Activated naive CD4-positive, alpha-beta T cell treated with anti-CD3 and anti-CD28 coated beads, Interleukin-2, amount 50 U/mL, for 72 hours (primary cell): ENCODE measurements around the gene SETD4. TPM values are rescaled to one million over a fixed set of nuclear protein-coding genes. Genes with fewer than 3 reads are reported as not detected.

Source experiments
- ATAC-seq, 2 donors: fragments of 150-1000 bp; cut with Tn5 transposase; 2 replicates each; pipeline ENCODE4 v1.10.0; 2021; ENCODE audit warnings: mild to moderate bottlenecking in 2 of 2, moderate library complexity in 2 of 2
- DNase-seq, 2 donors: peaks; one replicate each; pipeline ENCODE4 v3.0.0; 2021 to 2022; ENCODE audit warnings: low spot score in 2 of 2
- H3K27ac Mint-ChIP-seq, 2 donors: one replicate each; pipeline ENCODE4 v1.8.0; 2022; ENCODE audit warnings: mild to moderate bottlenecking in 2 of 2, mixed read lengths in 2 of 2
- H3K36me3 Mint-ChIP-seq, 2 donors: one replicate each; pipeline ENCODE4 v1.8.0; 2022; ENCODE audit warnings: mixed read lengths in 2 of 2
- H3K9me3 Mint-ChIP-seq, 2 donors: one replicate each; pipeline ENCODE4 v1.8.0; 2022; ENCODE audit warnings: mixed read lengths in 2 of 2
- total RNA-seq, 2 donors: library from RNA; stranded (reverse); gene quantifications; one replicate each; pipeline ENCODE4 v1.2.3, GENCODE V29; 2022

The SETD4 gene
- total RNA-seq, 2 donors from 2014 or later = 16.7 to 21.5 TPM

DNA sequence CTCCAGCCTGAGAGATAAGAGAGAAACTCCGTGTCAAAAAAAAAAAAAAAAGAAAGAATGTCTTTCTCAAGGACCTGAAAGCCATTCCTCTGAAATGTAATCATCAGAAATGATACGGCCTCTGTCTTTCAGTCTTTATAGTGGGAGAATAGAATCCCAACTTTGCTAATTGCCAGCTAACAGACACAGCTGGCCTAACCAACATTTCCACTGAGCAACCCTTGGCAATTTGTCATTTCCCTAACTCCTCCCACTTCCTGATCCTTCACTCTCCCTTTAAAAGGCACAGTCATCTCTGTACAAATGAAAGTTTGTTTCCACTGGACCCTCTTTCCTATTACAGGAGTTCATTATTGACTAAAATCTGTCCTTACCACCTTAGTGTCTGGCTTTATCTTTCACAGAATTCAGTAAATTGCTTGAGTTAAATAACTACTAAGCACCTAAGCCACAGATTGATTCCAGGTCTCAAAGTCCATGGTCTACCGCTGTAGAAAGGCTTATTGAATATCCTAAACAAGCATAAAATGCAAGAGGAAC is 5.2 kb upstream of the SETD4 start:
- H3K27ac Mint-ChIP-seq = peak overlapping the region; percentile 9 to 23
- DNase-seq = peak in 1 of 2 donors; percentile 13
- H3K36me3 Mint-ChIP-seq = peaks cover 18 to 20% of the 10 kb centered on the region in 2 donors
- peak; percentile 53 to 79 for ATAC-seq
- H3K9me3 Mint-ChIP-seq = peaks cover 4 to 6% of the 10 kb centered on the region in 2 donors

DNA sequence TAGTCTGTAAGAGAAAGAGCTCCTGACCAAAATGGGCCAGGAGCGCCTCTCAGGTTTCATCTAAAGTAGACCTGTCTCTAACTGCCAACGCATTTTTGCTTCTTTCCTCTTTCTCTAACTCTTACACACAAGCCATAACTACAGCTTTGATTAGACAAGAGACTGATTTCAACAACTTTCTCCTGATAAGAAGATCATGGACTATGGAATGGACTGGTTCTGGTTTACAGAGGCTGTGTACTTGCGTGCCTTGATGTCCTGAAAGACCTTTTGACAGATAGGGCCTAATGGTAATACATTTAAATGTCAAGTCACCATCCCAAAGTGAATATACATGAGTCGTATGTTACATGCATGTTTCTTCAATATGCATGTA is 3.7 kb upstream of the SETD4 start:
- Mint-ChIP-seq H3K9me3 (peaks cover 3 to 4% of the 10 kb centered on the region in 2 donors), H3K36me3 (peaks cover 4 to 5% of the 10 kb centered on the region in 2 donors), H3K27ac (no peak overlapping the region)
- no peak for ATAC-seq
- DNase-seq = no peak

DNA sequence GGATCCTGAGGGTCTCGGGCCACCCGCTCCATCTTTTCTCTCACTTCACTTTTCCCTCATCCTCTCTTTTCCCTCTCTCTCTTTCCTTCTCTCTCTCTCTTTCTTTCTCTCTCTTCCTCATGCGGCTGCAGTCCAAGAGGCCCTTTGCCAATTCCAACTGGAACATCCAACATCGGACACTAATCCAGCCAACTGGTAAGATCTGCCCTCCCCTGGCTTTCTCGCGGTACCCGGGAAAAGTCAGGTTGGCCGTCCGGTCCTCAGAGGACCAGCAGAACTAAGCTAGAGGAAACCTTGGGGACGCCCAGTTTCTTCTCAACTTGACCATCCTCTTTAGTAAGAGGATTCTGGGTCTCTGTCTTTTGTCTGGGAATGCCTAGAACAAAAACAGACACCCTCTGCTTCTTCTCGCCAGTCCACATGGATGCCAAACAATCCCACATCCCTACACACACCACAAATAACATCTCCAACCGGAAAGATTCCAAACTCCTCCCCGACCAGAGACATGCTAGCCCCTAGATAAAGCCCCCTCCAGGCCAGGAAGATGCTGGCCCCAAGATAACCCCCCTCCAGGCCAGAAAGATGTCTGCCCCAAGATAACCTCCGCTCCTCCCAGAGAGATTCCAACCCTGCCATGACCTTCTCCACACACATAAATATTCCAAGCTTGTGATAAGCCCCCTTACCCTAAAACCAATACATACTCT is 3.2 kb upstream of the SETD4 start:
- Mint-ChIP-seq H3K9me3 (no peaks in the 10 kb centered on the region), H3K27ac (no peak overlapping the region), H3K36me3 (peaks cover 0 to 4% of the 10 kb centered on the region in 2 donors)
- no peak for DNase-seq
- no peak for ATAC-seq

DNA sequence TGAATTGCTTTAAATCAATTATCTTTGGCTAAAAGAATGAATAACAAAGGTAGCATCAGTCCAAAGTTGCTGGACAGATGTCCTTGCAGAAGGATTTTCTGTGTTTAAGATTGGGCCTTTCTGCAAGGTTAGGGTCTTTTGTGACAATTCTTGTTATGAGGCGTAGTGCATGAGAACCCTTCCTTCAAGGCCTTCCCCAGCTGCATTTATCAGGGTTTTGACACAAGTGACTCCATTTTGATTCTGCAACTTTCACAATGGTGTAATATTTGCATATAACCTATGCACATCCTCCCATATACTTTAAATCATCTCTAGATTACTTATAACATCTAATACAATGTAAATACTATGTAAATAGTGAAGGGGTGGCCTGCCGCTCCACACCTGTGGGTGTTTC is 1.1 kb upstream of the SETD4 start:
- no peak for ATAC-seq
- Mint-ChIP-seq H3K36me3 (peaks cover 9 to 22% of the 10 kb centered on the region in 2 donors), H3K9me3 (no peaks in the 10 kb centered on the region), H3K27ac (no peak overlapping the region)
- no peak for DNase-seq

DNA sequence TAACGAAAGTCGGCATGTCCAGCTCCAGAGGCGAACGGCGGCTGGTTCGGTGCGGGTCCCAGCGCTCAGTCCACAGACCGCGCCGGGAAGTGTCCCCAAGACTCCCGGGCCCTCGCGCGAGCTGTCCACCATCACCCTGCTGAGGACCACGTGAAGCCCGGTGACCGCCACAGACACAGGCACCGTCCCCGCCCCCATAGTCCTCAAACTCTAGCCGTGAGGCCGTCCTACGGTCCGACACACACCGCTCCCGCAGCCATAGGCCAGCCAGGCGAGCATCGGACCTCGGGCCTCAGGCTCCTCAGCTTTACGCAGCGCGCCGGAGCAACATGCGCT is 535 bp downstream of the SETD4 start:
- peak overlapping the region; percentile 96 to 99 for H3K27ac Mint-ChIP-seq
- H3K36me3 Mint-ChIP-seq = peaks cover 9 to 34% of the 10 kb centered on the region in 2 donors
- ATAC-seq (peak; percentile 41 to 47), DNase-seq (peak in 1 of 2 donors; percentile 60)
- no peaks in the 10 kb centered on the region for H3K9me3 Mint-ChIP-seq

DNA sequence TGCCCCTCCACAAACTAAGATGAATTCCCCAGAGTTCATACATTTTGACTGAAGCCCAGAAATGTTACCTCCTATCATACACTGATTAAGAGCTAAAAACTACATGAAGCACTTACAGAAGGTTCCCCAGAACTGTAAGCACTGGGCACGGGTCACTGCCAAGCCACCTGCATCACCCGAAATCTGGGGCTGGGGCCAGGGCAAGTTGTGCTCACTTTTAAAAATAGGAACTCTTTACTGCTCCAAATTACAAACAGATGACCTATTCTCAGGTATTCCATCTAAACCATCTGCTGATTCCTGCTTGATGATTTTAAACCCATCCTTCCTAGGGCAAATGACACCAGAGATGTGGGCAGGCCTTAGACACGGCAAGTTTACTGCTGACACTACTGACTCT is 4.8 kb downstream of the SETD4 start:
- Mint-ChIP-seq H3K27ac (no peak overlapping the region), H3K36me3 (peaks cover 18 to 47% of the 10 kb centered on the region in 2 donors), H3K9me3 (no peaks in the 10 kb centered on the region)
- ATAC-seq = no peak
- no peak for DNase-seq

DNA sequence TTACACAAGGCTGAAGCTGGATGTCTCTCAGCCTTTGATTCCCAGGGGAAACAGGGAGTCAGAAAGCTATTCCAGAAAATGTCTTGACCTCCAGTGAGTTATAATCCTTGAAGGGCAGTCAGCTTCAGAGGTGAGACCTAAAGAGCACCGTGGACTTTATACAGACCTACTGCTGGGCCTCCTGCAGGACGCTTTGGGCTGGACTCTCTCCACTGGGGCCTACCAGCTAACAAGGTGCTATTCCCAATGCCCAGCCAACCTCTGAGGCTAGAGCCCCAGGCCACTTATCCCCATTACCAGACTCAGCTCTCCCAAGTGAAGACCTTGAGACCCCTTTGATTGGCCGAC is 6.6 kb downstream of the SETD4 start:
- ATAC-seq (peak; percentile 40 to 62), DNase-seq (no peak)
- H3K27ac Mint-ChIP-seq = peak overlapping the region; percentile 39 to 70
- peaks cover 29 to 63% of the 10 kb centered on the region in 2 donors for H3K36me3 Mint-ChIP-seq
- no peaks in the 10 kb centered on the region for H3K9me3 Mint-ChIP-seq

DNA sequence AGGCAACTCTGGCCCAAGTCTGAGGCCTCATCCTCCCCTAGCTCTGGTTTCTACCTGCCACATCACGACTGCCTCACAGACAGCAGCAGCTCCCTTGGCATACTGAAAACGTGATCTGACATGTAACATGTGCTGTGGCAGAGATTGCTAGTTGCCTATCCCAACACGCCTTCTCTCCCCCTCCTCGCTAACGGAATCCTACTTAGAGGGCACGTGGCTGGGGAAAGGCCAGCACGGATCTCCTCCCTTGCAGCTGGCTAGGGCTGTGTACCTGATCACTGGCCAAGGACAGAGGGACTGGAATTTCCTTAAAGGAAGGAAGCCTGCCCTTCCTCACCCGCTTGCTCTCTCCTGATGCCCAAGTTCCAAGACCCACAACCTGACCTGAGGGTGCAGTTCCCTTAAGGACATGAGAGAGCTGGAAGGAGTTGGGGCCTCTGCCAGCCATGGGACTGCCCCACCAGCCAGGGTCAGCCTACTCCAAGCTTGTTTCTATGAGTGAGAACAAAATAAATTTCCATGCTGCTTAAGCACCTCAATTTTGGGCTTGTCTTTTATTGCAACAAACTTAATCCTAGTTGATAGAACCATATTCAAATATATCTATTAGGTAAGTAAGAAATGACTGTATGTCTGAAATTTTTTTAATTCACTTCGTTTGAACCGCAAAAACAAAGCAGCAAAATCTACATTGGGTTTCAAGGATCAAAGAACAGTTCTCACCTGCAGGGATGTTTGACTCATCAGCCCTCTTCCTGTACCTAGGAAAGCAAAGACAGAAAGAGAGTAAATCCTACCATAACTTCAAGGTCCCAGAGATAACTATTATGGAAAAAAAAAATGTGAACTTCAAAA is 7.2 kb downstream of the SETD4 start:
- ATAC-seq = peak; percentile 73 to 85
- DNase-seq = no peak

DNA sequence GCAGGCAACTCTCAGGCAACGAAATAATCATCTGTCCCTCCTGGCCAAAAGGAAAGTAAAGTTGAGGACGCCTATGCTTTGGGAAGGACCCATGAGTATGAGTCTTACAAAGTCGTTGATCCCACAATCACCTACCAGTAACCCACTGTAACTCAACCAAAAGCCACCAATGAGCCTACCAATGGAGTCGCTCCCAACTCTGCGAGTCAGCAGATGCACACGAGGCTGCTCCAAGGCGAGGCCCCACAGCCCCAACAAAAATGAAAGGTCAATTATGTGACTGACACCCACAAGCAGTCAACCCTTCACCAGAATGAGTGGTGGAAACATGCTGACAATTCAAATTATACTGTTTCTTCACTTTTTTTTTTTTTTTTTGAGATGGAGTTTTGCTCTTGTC is 12.0 kb downstream of the SETD4 start:
- peak; percentile 37 to 39 for ATAC-seq
- H3K36me3 Mint-ChIP-seq = peaks cover 27 to 36% of the 10 kb centered on the region in 2 donors
- H3K27ac Mint-ChIP-seq = no peak overlapping the region
- no peak for DNase-seq
- no peaks in the 10 kb centered on the region for H3K9me3 Mint-ChIP-seq

More for the DNA sequence above, 7.2 kb downstream of the SETD4 start:
- peaks cover 26 to 58% of the 10 kb centered on the region in 2 donors for H3K36me3 Mint-ChIP-seq
- peak overlapping the region; percentile 39 to 70 for H3K27ac Mint-ChIP-seq
- no peaks in the 10 kb centered on the region for H3K9me3 Mint-ChIP-seq

DNA sequence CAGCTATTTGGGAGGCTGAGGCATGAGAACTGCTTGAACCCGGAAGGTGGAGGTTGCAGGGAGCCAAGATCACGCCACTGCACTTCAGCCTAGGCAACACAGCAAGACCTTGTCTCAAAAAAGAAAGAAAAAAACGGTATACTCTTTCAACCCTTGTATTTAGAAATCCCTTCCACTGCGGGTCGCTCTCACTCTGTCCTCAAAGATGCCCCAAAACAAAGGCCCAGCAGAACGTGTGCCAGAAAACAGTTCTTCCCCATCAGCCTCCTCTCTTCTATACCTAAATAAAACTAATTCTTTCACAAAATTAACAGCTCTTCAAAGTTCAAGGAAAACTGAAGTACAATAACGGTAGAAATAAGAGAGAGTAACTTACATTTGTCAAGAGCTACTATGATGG is 13.2 kb downstream of the SETD4 start:
- no peak overlapping the region for H3K27ac Mint-ChIP-seq

DNA sequence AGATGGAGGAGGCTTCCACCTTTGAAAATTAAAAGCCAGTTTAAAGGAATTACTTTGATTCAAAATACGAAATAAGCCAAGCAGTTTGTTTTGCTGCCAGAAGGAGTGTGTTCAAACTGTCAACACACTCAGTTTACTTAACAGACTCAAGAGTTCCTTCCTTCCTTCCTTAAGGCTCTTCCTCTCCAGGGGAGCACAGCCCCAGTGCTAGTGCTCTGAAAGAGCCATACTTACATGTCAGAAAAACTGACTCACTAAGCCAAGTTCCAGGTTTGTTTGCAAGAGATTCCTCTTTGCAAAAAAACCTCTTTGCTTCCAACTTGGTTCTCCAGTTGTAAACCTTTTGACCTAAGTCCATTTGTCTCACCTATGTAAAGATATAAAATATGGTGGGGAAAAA is 14.3 kb downstream of the SETD4 start:
- H3K27ac Mint-ChIP-seq = peak overlapping the region in 1 of 2 donors; percentile 72
- ATAC-seq = no peak
- DNase-seq = no peak
- no peaks in the 10 kb centered on the region for H3K9me3 Mint-ChIP-seq
- peaks cover 22 to 30% of the 10 kb centered on the region in 2 donors for H3K36me3 Mint-ChIP-seq

More for the DNA sequence above, 13.2 kb downstream of the SETD4 start:
- no peak for ATAC-seq
- peaks cover 27 to 36% of the 10 kb centered on the region in 2 donors for H3K36me3 Mint-ChIP-seq
- no peak for DNase-seq
- H3K9me3 Mint-ChIP-seq = no peaks in the 10 kb centered on the region

DNA sequence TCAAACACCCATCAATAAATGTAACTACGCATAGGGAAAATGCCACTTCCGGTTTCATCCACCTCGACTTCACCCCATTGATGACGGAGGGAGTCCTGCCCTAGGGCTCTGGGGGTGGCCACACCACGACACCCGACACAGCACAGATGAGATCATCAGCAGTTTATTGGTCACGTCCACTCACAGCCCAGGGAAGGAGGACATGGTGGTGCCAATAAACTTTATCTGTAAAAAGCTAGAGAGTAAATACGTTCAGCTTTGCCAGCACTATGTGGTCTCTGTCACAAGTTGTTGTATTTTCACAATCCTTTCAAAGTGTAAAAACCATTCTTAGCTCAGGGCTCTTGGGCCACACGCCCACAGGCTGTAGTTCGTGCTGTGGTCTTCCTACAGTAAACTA is 16.3 kb downstream of the SETD4 start:
- no peak overlapping the region for H3K27ac Mint-ChIP-seq
- no peak for ATAC-seq
- H3K36me3 Mint-ChIP-seq = peaks cover 6 to 11% of the 10 kb centered on the region in 2 donors

DNA sequence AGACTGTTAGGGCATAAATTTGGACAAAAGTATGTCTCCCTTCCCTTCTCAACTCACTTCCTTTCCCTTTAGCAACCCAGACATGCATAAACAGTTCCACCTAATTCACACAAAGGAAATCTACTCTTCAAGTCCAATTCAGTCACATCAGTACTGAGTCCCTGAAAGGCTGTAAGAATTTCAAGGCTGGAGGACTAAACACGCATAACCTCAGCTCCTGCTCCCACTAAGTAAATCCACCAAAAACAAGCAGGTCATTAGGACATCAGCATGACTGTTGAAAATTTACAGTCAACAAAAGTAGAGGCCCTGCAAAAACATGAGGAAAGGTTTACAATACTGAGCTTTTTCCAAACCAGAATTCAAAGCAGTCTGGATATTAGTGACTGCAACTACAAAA is 18.4 kb downstream of the SETD4 start:
- H3K9me3 Mint-ChIP-seq = no peaks in the 10 kb centered on the region
- DNase-seq (no peak), ATAC-seq (no peak)
- peaks cover under 1 to 6% of the 10 kb centered on the region in 2 donors for H3K36me3 Mint-ChIP-seq
- no peak overlapping the region for H3K27ac Mint-ChIP-seq

More for the DNA sequence above, 16.3 kb downstream of the SETD4 start:
- H3K9me3 Mint-ChIP-seq = no peaks in the 10 kb centered on the region
- DNase-seq = no peak

DNA sequence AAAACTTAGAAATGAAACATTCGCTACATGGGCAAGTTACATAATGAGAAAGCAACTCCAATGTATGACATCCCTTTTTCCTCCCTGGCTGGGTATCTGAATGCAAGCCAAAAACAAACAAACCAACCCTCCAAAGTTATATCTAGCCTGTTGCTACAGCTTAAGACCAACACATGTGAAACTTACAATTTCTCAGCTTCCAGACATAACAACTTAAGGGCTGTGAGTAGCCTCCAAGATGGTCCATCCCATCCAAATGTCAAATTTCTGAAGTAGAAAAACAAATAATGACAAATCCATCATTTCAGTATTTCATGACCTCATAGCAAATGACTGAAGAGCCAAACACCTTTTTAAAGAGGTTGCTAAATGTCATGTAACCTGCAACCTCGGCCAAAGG is 19.9 kb downstream of the SETD4 start:
- no peak for ATAC-seq
- Mint-ChIP-seq H3K36me3 (peaks cover 0 to 6% of the 10 kb centered on the region in 2 donors), H3K27ac (no peak overlapping the region), H3K9me3 (no peaks in the 10 kb centered on the region)
- DNase-seq = no peak

DNA sequence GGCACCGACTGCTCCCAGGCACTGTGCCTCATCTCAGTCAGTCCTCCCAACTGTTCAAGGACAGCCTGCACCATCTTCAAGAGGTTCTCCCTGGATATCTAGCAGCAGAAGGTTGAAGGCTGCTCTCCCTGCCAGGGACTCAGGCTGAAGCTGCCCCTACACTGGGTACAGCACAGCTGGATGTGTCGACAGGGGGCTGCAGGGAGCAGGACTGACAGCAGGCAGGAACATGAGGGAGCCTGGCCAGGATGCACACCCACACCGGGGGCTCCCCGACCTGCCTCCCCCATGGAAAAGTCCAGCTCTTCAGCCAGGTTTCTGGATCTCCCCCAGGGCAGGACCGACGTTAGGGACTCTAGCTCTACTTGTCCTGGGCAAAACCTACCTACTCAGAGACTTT is 20.5 kb downstream of the SETD4 start:
- DNase-seq = no peak
- peaks cover 0 to 4% of the 10 kb centered on the region in 2 donors for H3K36me3 Mint-ChIP-seq
- no peaks in the 10 kb centered on the region for H3K9me3 Mint-ChIP-seq
- H3K27ac Mint-ChIP-seq = no peak overlapping the region
- ATAC-seq = no peak

DNA sequence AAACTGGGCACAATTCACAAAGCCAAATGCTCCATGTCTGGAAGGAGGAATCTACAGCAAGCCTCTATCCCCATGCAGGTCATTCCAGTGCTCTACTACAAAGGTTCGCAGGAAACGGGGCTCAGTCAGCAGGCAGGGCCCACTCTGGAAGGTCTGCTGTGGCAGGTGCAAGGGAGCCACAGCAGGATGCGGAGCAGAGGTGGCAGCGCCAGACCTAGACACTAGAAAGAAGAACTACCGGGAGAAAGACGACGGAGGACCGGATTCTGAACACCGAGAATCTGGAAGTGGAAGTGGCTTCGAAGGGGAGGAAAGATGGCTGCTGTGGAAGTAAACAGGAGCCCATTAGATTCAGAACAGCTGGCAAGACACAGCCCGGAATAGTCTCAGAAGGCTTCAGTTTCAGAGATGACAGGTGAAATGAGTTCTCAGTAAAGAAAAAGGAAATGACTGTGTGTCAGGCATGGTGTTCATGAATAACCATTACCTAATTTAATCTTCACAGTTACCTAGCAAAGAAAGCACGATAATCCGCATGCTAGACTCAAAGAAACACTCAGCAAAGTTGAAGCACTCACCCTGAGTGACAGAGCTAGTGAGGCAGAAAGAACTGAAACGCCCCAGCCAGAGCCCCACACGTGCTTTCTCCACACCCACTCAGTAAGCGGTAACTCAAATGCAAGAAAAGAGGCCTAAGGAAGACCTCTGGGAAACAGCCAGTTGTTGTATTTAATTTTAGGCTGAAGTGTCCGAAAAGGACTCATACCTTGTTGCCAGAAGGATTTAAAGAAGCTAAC is 21.4 kb downstream of the SETD4 start:
- Mint-ChIP-seq H3K9me3 (no peaks in the 10 kb centered on the region), H3K36me3 (no peaks in the 10 kb centered on the region), H3K27ac (peak overlapping the region in 1 of 2 donors; percentile 67)
- DNase-seq = no peak
- no peak for ATAC-seq

DNA sequence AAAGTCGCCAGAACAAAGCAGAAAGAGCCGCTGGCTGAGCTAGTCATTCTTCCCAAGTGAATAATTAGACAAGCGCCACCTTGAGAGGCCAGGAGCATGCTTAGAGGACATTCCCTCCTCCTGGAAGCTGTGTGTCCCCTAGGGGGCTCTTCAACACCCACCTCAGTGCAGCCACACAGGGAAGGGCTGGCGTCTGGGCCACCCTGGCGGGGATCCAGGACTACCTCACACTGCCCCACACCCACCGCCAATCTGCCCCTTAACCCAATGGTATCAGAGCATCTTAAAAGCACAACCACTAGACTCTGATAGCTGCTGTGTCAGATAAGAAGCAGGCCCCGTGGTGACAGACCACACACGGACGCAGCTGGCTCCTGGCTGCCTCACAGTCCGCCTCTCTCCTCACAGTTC is 24.9 kb downstream of the SETD4 start:
- Mint-ChIP-seq H3K36me3 (no peaks in the 10 kb centered on the region), H3K27ac (peak overlapping the region in 1 of 2 donors; percentile 84), H3K9me3 (no peaks in the 10 kb centered on the region)
- ATAC-seq (no peak), DNase-seq (no peak)
